ENCODE data around the gene EML1.

Gene EML1

GRCh38 chr14:99909513-99910064 is 116.4 kb downstream of the EML1 start:
- no peak for DNase-seq

GRCh38 chr14:99910337-99911309 is 117.4 kb downstream of the EML1 start:
- DNase-seq: no peak

- DNase-seq: no peak
Measured at GRCh38 chr14:99915305-99916090, 122.3 kb downstream of the EML1 start.

- DNase-seq: no peak
Measured at GRCh38 chr14:99916091-99916383, 122.8 kb downstream of the EML1 start.

GRCh38 chr14:99918781-99919180 is 125.6 kb downstream of the EML1 start:
- no peak for DNase-seq

- DNase-seq: no peak
Measured at GRCh38 chr14:99921425-99921824, 128.2 kb downstream of the EML1 start.

GRCh38 chr14:99924379-99924778 is 131.2 kb downstream of the EML1 start:
- no peak for DNase-seq

- DNase-seq: no peak
Measured at GRCh38 chr14:99925471-99925870, 132.3 kb downstream of the EML1 start.

- no peak for DNase-seq
Measured at GRCh38 chr14:99928963-99929362, 135.8 kb downstream of the EML1 start.

GRCh38 chr14:99929601-99930000 is 136.4 kb downstream of the EML1 start:
- no peak for DNase-seq

GRCh38 chr14:99930420-99931274 is 137.4 kb downstream of the EML1 start:
- no peak for DNase-seq

- no peak for DNase-seq
Measured at GRCh38 chr14:99931308-99931707, 138.1 kb downstream of the EML1 start.

- no peak for DNase-seq
Measured at GRCh38 chr14:99936056-99936455, 142.8 kb downstream of the EML1 start.

GRCh38 chr14:99936738-99937474 is 143.7 kb downstream of the EML1 start:
- DNase-seq: no peak

- no peak for DNase-seq
Measured at GRCh38 chr14:99937475-99938244, 144.4 kb downstream of the EML1 start.

GRCh38 chr14:99938376-99938775 is 145.2 kb downstream of the EML1 start:
- no peak for DNase-seq

- DNase-seq: no peak
Measured at GRCh38 chr14:99938896-99939295, 145.7 kb downstream of the EML1 start.

GRCh38 chr14:99939421-99939820 is 146.2 kb downstream of the EML1 start:
- no peak for DNase-seq

- DNase-seq: no peak
Measured at GRCh38 chr14:99940064-99940463, 146.9 kb downstream of the EML1 start.

GRCh38 chr14:99941211-99941610 is 148.0 kb downstream of the EML1 start:
- no peak for DNase-seq

GRCh38 chr14:99943620-99944019 is 150.4 kb downstream of the EML1 start:
- DNase-seq: no peak
